Lung microvascular endothelial cell (primary cell): ENCODE data around the gene MRPL49. TPM values are rescaled to one million over a fixed set of nuclear protein-coding genes. Genes with fewer than 3 reads are reported as not detected.
A peak's percentile ranks its signal among the peaks of the same experiment; 100 is the strongest.

Experiments used
- DNase-seq, 2 donors: peaks; one replicate each; pipeline versions ENCODE4 v3.0.0 to v3.0.0-alpha.2; 2010; ENCODE audit warnings: low read depth in 2 of 2
- total RNA-seq: library from RNA; depleted of rRNA; stranded (reverse); fragments of >200 nt; gene quantifications from 2 replicates; pipeline ENCODE4 v1.2.1, GENCODE V29; 2014

The MRPL49 gene
- total RNA-seq, 1 donor from 2014 or later: 41.3 TPM

GRCh38 chr11:65165410-65166317 is 43.5 kb downstream of the MRPL49 start:
- DNase-seq: no peak

- DNase-seq: no peak
Measured at GRCh38 chr11:65166893-65167292, 44.8 kb downstream of the MRPL49 start.

- no peak for DNase-seq
Measured at GRCh38 chr11:65167656-65168055, 45.5 kb downstream of the MRPL49 start.

- peak; percentile 64 to 90 for DNase-seq
Measured at GRCh38 chr11:65169164-65169641, 47.1 kb downstream of the MRPL49 start.

GRCh38 chr11:65170058-65170534 is 48.0 kb downstream of the MRPL49 start, which contains the start of gene SPDYC:
Gene SPDYC, plus strand, starts transcription at chr11:65170233. Its CDS starts 1,125 bp downstream, at chr11:65171358.
- no peak for DNase-seq

GRCh38 chr11:65172600-65172999 is 50.5 kb downstream of the MRPL49 start:
- no peak for DNase-seq

GRCh38 chr11:65174571-65175010 is 52.5 kb downstream of the MRPL49 start:
- DNase-seq: peak in 1 of 2 donors; percentile 46

Other genes with a start within 250 kb of the MRPL49 start
- 27.6 and 33.6 TPM in 2 replicates for gene EHD1, start 243.7 kb upstream of the MRPL49 start, total RNA-seq
- 7.6 and 12.1 TPM in 2 replicates for gene ATG2A, start 205.1 kb upstream of the MRPL49 start, total RNA-seq
- 5.0 and 11.5 TPM in 2 replicates for gene PPP2R5B, start 197.6 kb upstream of the MRPL49 start, total RNA-seq
- not detected in 2 replicates for gene GPHA2, start 186.4 kb upstream of the MRPL49 start, total RNA-seq
- gene MAJIN, start 150.2 kb upstream of the MRPL49 start, total RNA-seq: not detected in 2 replicates
- gene BATF2, start 125.3 kb upstream of the MRPL49 start, total RNA-seq: 0.20 and 0.44 TPM in 2 replicates
- gene ARL2, start 108.2 kb upstream of the MRPL49 start, total RNA-seq: 95.2 and 145 TPM in 2 replicates
- gene SNX15, start 94.9 kb upstream of the MRPL49 start, total RNA-seq: 6.8 and 10.7 TPM in 2 replicates
- 6.8 and 7.5 TPM in 2 replicates for gene SAC3D1, start 81.1 kb upstream of the MRPL49 start, total RNA-seq
- gene NAALADL1, start 63.8 kb upstream of the MRPL49 start, total RNA-seq: 9.8 and 12.3 TPM in 2 replicates
- 2.0 and 3.9 TPM in 2 replicates for gene CDCA5, start 38.3 kb upstream of the MRPL49 start, total RNA-seq
- 20.5 and 24.0 TPM in 2 replicates for gene ZFPL1, start 38.1 kb upstream of the MRPL49 start, total RNA-seq
- gene VPS51, start 26.1 kb upstream of the MRPL49 start, total RNA-seq: 154 and 265 TPM in 2 replicates
- 15.3 and 21.4 TPM in 2 replicates for gene TM7SF2, start 10.4 kb upstream of the MRPL49 start, total RNA-seq
- 4.6 and 9.7 TPM in 2 replicates for gene ZNHIT2, start 4.6 kb upstream of the MRPL49 start, total RNA-seq
- gene FAU, start 187 bp upstream of the MRPL49 start, total RNA-seq: 355 and 442 TPM in 2 replicates
- gene SYVN1, start 12.2 kb downstream of the MRPL49 start, total RNA-seq: 4.1 and 10.1 TPM in 2 replicates
- not detected in 2 replicates for gene SPDYC, start 47.9 kb downstream of the MRPL49 start, total RNA-seq
- 60.9 and 80.2 TPM in 2 replicates for gene CAPN1, start 59.6 kb downstream of the MRPL49 start, total RNA-seq
- gene POLA2, start 139.6 kb downstream of the MRPL49 start, total RNA-seq: 1.8 and 3.5 TPM in 2 replicates
- 5.4 and 10.1 TPM in 2 replicates for gene CDC42EP2, start 192.5 kb downstream of the MRPL49 start, total RNA-seq
- gene DPF2, start 211.5 kb downstream of the MRPL49 start, total RNA-seq: 17.9 and 18.3 TPM in 2 replicates
- gene TIGD3, start 232.4 kb downstream of the MRPL49 start, total RNA-seq: 0.22 TPM in 1 of 2 replicates, not detected in the other